Loucy (cell line): ENCODE results near the gene PTGIS.

Experiments
- H2AFZ ChIP-seq: fragments of 200-600 bp; sonication (generic); 2 replicates; pipeline ENCODE4 v1.6.0; 2016; ENCODE audit warnings: antibody characterized with exemption, mild to moderate bottlenecking, low read length, moderate library complexity
- H3F3A ChIP-seq: fragments of 200-600 bp; 2 replicates; pipeline ENCODE4 v1.6.0; 2016; ENCODE audit warnings: antibody characterized with exemption, low read depth, mild to moderate bottlenecking
- H3K27me3 ChIP-seq: fragments of 200-600 bp; sonication (generic); 2 replicates; pipeline ENCODE4 v1.6.1; 2014; ENCODE audit warnings: low read length, mild to moderate bottlenecking; ENCODE audit not compliant: insufficient read depth, poor library complexity, severe bottlenecking
- H3K36me3 ChIP-seq: fragments of 200-600 bp; sonication (generic); 2 replicates; pipeline ENCODE4 v1.6.1; 2016; ENCODE audit warnings: low read length; ENCODE audit not compliant: insufficient read depth
- H3K4me1 ChIP-seq: fragments of 200-600 bp; sonication (generic); 2 replicates; pipeline ENCODE4 v1.5.1; 2014; ENCODE audit warnings: low read length, mild to moderate bottlenecking; ENCODE audit not compliant: insufficient read depth, poor library complexity, severe bottlenecking
- H3K4me2 ChIP-seq: fragments of 200-600 bp; sonication (generic); 2 replicates; pipeline ENCODE4 v1.6.0; 2014; ENCODE audit warnings: antibody characterized with exemption, low read length, low read depth, mild to moderate bottlenecking; ENCODE audit not compliant: poor library complexity, severe bottlenecking
- H3K4me3 ChIP-seq: fragments of 200-600 bp; sonication (generic); 2 replicates; pipeline ENCODE4 v1.5.1; 2014; ENCODE audit warnings: low read length, mild to moderate bottlenecking, mixed read lengths; ENCODE audit not compliant: poor library complexity, severe bottlenecking
- H3K79me2 ChIP-seq: fragments of 200-600 bp; sonication (generic); 2 replicates; pipeline ENCODE4 v1.6.1; 2014; ENCODE audit warnings: low read length; ENCODE audit not compliant: insufficient read depth
- H3K9ac ChIP-seq: fragments of 200-600 bp; sonication (generic); 2 replicates; pipeline ENCODE4 v1.6.0; 2014; ENCODE audit warnings: mild to moderate bottlenecking, low read depth, low read length, moderate library complexity; ENCODE audit not compliant: poor library complexity, severe bottlenecking
- H3K9me2 ChIP-seq: fragments of 200-600 bp; sonication (generic); replicated peaks from 2 replicates; pipeline ENCODE4 v1.6.1; 2016; ENCODE audit warnings: low read depth, low read length, mixed read lengths
- H3K9me3 ChIP-seq: fragments of 200-600 bp; sonication (generic); 2 replicates; pipeline ENCODE4 v1.6.1; 2014; ENCODE audit warnings: mild to moderate bottlenecking, antibody characterized with exemption, low read length, low read depth; ENCODE audit not compliant: insufficient read depth
- H4K20me1 ChIP-seq: fragments of 200-600 bp; sonication (generic); 2 replicates; pipeline ENCODE4 v1.6.0; 2014; ENCODE audit warnings: antibody characterized with exemption, low read length, mild to moderate bottlenecking; ENCODE audit not compliant: insufficient read depth, poor library complexity, severe bottlenecking
- CTCF ChIP-seq: fragments of 200-600 bp; sonication (generic); conservative IDR thresholded peaks from 2 replicates; pipeline ENCODE4 v1.5.1; 2014; ENCODE audit warnings: mild to moderate bottlenecking, antibody characterized with exemption, low read length
- EZH2phosphoT487 ChIP-seq: fragments of 200-600 bp; IDR thresholded peaks from 2 replicates; pipeline ENCODE4 v1.6.1; 2018; ENCODE audit warnings: antibody characterized with exemption, mild to moderate bottlenecking, moderate library complexity, borderline replicate concordance

The PTGIS gene

GRCh38 chr20:49482621-49483017, 85.3 kb downstream of the PTGIS start, which contains the start of gene KCNB1:
TSS of gene KCNB1 (minus strand) at chr20:49482668. CDS start at chr20:49482480, 188 bp downstream.
- Histone ChIP-seq H3K9me3 (no peaks in the 10 kb centered on the region), H3K36me3 (no peaks in the 10 kb centered on the region), H3K79me2 (no peaks in the 10 kb centered on the region), H3K4me3 (no peak within 1 kb of the TSS), H3K9ac (no peak within 1 kb of the TSS), H2AFZ (no peak within 1 kb of the TSS), H3F3A (no peaks in the 10 kb centered on the region), H3K9me2 (no peaks in the 10 kb centered on the region), H3K4me1 (no peaks in the 10 kb centered on the region), H3K4me2 (no peak within 1 kb of the TSS), H4K20me1 (no peaks in the 10 kb centered on the region), H3K27me3 (no peaks in the 10 kb centered on the region)
- no peak for TF ChIP-seq CTCF
- TF ChIP-seq EZH2phosphoT487 = no peak

GRCh38 chr20:49482173-49482572, 85.8 kb downstream of the PTGIS start:
- H3F3A ChIP-seq = no peaks in the 10 kb centered on the region
- no peaks in the 10 kb centered on the region for H3K27me3 ChIP-seq
- no peak overlapping the region for H3K4me2 ChIP-seq

GRCh38 chr20:49481116-49481515, 86.8 kb downstream of the PTGIS start:
- H3K36me3 ChIP-seq = no peaks in the 10 kb centered on the region
- H3K4me2 ChIP-seq = no peak overlapping the region
- H3K4me1 ChIP-seq = no peaks in the 10 kb centered on the region
- no peak overlapping the region for H2AFZ ChIP-seq
- TF ChIP-seq EZH2phosphoT487 (no peak), CTCF (no peak)
- no peak overlapping the region for H3K9ac ChIP-seq
- no peaks in the 10 kb centered on the region for H3F3A ChIP-seq
- no peaks in the 10 kb centered on the region for H3K9me2 ChIP-seq
- no peaks in the 10 kb centered on the region for H3K79me2 ChIP-seq
- H3K9me3 ChIP-seq = no peaks in the 10 kb centered on the region
- no peaks in the 10 kb centered on the region for H3K27me3 ChIP-seq
- no peaks in the 10 kb centered on the region for H4K20me1 ChIP-seq
- H3K4me3 ChIP-seq = no peak overlapping the region

More at GRCh38 chr20:49482173-49482572, 85.8 kb downstream of the PTGIS start:
- Histone ChIP-seq H3K36me3 (no peaks in the 10 kb centered on the region), H3K4me1 (no peaks in the 10 kb centered on the region), H3K9me2 (no peaks in the 10 kb centered on the region), H3K4me3 (no peak overlapping the region), H2AFZ (no peak overlapping the region), H3K9ac (no peak overlapping the region), H3K9me3 (no peaks in the 10 kb centered on the region), H4K20me1 (no peaks in the 10 kb centered on the region), H3K79me2 (no peaks in the 10 kb centered on the region)
- TF ChIP-seq EZH2phosphoT487 (no peak), CTCF (no peak)
